GM19324 (cell line): ENCODE results near the gene GARIN5A.

Experiments
- ATAC-seq: cut with Tn5 transposase; IDR thresholded peaks from one replicate; pipeline ENCODE4 v1.9.1; 2021; ENCODE audit warnings: mild to moderate bottlenecking, moderate library complexity; ENCODE audit not compliant: unreplicated experiment, low FRiP score

GARIN5A gene

DNA sequence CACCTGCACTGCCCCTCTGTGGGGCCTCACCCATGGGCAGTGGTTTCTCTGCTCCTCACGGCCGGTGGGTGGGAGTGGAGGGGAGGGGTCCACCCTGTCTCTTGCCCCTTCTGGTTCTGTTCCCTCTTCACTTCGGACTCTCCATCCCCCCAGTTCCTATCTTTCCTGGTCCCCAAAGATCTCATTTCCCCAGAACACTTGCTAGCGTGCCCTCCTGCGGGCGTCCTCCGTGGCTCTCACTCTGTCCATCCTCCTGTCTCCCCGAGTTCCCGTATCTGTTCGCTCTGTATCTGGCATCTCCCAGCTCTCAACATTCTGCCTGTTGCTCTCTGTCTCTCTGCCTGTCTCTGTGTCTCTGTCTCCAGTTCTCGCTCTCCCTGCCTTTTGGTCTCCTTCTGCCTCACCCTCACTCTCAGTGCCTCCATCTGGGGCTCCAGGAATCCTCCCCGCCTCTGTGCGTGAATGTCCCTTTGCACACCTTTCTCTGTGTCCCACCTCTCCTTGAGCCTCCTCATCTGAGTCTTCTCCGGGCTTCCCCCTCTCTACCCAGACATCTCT, 57.5 kb downstream of the GARIN5A start:
- no peak for ATAC-seq

DNA sequence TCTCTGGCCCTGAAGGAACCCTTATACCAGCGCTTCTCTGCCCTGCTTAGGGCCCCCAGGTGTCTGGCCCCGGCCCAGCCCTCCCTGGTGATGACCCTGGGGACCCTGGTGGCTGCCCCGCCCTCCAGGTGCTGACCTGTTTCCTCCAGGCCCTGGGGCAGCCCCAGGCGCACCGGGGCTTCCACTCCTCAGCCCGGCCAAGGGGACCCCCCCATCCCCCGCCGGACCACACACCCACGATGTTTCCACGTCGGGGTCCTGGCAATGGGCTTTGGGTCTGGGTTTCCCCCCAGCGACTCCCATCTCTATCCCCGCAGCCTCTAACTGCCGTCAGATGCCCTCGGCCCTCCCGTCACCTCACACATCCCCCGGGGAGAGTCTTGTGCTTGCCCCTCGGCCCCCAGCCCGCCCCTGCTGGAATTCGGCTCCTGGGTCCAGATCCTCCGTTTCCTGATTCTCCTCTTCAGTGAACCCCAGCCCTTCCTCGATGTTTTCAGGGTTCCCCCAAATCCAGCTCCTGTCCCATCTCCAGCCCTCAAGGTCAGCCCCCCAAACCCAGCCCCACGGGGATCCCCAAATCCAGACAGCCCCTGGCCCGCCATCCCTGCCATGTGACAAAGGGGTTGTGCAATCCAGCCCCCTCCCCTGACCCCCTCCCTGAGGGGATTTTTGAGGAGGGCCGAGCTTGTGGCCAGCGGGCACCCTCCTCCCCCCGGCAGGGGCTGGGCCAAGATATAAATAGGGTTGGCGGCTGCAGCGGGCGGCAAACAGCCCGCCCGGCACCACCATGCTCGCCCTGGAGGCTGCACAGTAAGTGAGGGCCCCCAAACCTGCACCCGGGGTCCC, 58.2 kb downstream of the GARIN5A start, which contains the start of gene SPIB:
SPIB (plus strand) TSS at position 763 of the 846 bp plus-strand sequence; CDS start at position 788, 25 bp downstream.
- no peak for ATAC-seq

DNA sequence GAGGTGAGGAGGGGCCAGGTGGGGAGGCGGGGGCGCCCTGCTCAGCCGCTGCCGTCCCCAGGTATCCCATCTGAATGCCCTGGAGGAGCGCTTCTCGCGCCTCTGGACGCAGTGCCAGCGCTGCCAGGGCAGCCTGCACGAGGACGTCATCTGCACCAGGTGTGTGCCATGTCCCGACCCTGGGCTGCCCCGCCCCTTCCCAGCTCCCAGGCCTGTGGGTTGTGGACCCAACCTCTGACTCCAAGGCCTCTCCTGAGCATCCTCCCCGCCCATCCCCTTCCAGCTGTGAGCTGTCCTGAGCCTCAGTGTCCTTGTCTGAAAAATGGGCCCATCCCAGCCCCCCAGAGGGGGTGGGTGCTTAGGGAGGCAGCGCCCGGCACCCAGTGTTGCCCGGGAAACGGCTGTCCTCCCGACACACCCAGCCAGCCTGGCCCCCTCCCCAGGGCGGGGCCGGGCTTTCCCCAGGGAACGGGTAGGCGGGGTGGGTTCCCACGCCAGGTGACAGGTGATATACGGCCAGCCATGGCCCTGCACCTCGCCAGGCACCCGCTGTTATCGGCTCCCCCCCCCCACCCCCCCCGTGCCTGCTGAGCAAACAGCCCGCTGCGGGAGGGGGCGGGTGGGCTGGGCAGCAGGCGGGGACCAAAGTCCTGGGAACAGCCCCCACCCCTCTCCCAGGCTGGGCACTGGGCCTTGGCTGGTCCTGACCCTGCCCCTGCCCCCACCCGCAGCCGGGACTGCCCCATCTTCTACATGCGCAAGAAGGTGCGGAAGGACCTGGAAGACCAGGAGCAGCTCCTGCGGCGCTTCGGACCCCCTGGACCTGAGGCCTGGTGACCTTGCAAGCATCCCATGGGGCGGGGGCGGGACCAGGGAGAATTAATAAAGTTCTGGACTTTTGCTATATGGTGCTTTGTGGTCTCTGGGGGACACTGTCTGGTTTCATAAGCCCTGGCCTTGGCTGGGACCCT, 59.3 kb downstream of the GARIN5A start:
- no peak for ATAC-seq
